GM23338 (cell line): ENCODE data around the gene EML3. TPM values are rescaled to one million over a fixed set of nuclear protein-coding genes. Genes with fewer than 3 reads are reported as not detected.
A peak's percentile ranks its signal among the peaks of the same experiment; 100 is the strongest.

Experiments
- ATAC-seq: fragments of 200-7000 bp; cut with Tn5 transposase; 3 replicates; pipeline ENCODE4 v1.9.1; 2020
- DNase-seq: peaks from one replicate; pipeline ENCODE4 v3.0.0-alpha.2; 2015; ENCODE audit warnings: low spot score
- H2AFZ ChIP-seq: fragments of 200-600 bp; sonication (generic); 2 replicates; pipeline ENCODE4 v1.8.0; 2016; ENCODE audit warnings: antibody characterized with exemption, mild to moderate bottlenecking, moderate library complexity
- H3F3A ChIP-seq: fragments of 200-600 bp; sonication (generic); replicated peaks from 2 replicates; pipeline ENCODE4 v1.8.0; 2017; ENCODE audit warnings: antibody characterized with exemption, mixed run types, low read depth
- H3K27ac ChIP-seq: fragments of 200-600 bp; sonication (generic); 2 replicates; pipeline ENCODE4 v1.6.1; 2016; ENCODE audit warnings: low read depth
- H3K27me3 ChIP-seq: fragments of 200-600 bp; sonication (generic); 2 replicates; pipeline ENCODE4 v1.8.0; 2016; ENCODE audit warnings: mild to moderate bottlenecking, mixed run types, moderate library complexity; ENCODE audit not compliant: insufficient read depth
- H3K36me3 ChIP-seq: fragments of 200-600 bp; sonication (generic); 2 replicates; pipeline ENCODE4 v1.8.0; 2016; ENCODE audit warnings: mild to moderate bottlenecking; ENCODE audit not compliant: insufficient read depth
- H3K4me1 ChIP-seq: fragments of 200-600 bp; sonication (generic); 2 replicates; pipeline ENCODE4 v1.8.0; 2016; ENCODE audit warnings: mild to moderate bottlenecking, moderate library complexity; ENCODE audit not compliant: insufficient read depth
- H3K4me2 ChIP-seq: fragments of 200-600 bp; sonication (generic); 2 replicates; pipeline ENCODE4 v1.7.1; 2017; ENCODE audit warnings: mixed run types
- H3K4me3 ChIP-seq: fragments of 200-600 bp; sonication (generic); 2 replicates; pipeline ENCODE4 v1.6.1; 2016; ENCODE audit warnings: mixed run types
- H3K79me2 ChIP-seq: fragments of 200-600 bp; sonication (generic); replicated peaks from 2 replicates; pipeline ENCODE4 v1.8.0; 2017; ENCODE audit warnings: mild to moderate bottlenecking; ENCODE audit not compliant: insufficient read depth
- H3K9me2 ChIP-seq: fragments of 200-600 bp; sonication (generic); 2 replicates; pipeline ENCODE4 v1.8.0; 2017; ENCODE audit not compliant: insufficient read depth
- H4K20me1 ChIP-seq: fragments of 200-600 bp; sonication (generic); replicated peaks from 2 replicates; pipeline ENCODE4 v1.8.0; 2017; ENCODE audit warnings: mild to moderate bottlenecking; ENCODE audit not compliant: insufficient read depth
- H3K27ac Mint-ChIP-seq: 2 replicates; pipeline ENCODE4 v1.8.0; 2020; ENCODE audit warnings: inconsistent platforms, mild to moderate bottlenecking, moderate library complexity, mixed read lengths
- H3K27me3 Mint-ChIP-seq: 3 replicates; pipeline ENCODE4 v1.8.0; 2022; ENCODE audit warnings: low read depth, mild to moderate bottlenecking, moderate library complexity, mixed read lengths, inconsistent platforms; ENCODE audit not compliant: insufficient read depth, poor library complexity
- H3K36me3 Mint-ChIP-seq: 3 replicates; pipeline ENCODE4 v1.8.0; 2021; ENCODE audit warnings: low read depth, mild to moderate bottlenecking, inconsistent platforms, moderate library complexity, mixed read lengths
- H3K4me1 Mint-ChIP-seq: 3 replicates; pipeline ENCODE4 v1.8.0; 2020; ENCODE audit warnings: mild to moderate bottlenecking, inconsistent platforms, mixed read lengths
- H3K4me3 Mint-ChIP-seq: 3 replicates; pipeline ENCODE4 v1.8.0; 2021; ENCODE audit warnings: moderate library complexity, mild to moderate bottlenecking, inconsistent platforms, mixed read lengths
- H3K9me3 Mint-ChIP-seq: 3 replicates; pipeline ENCODE4 v1.8.0; 2020; ENCODE audit warnings: moderate library complexity, mild to moderate bottlenecking, inconsistent platforms, mixed read lengths
- CREB1 ChIP-seq: fragments of 250-450 bp; sonication (Bioruptor Pico); IDR thresholded peaks from 2 replicates; pipeline ENCODE4 v1.5.0; 2020; ENCODE audit warnings: low read depth, mild to moderate bottlenecking, moderate library complexity
- CTCF ChIP-seq, 2 experiments: fragments of 200-600 bp in 1 of 2; sonication (generic) in 1 of 2; conservative IDR thresholded peaks; 2 replicates each; pipeline versions ENCODE4 v1.5.1 to v1.6.1; 2016 to 2017; ENCODE audit warnings: antibody characterized with exemption in 2 of 2, low read depth in 2 of 2, mild to moderate bottlenecking in 2 of 2, moderate library complexity in 1 of 2
- ETS1 ChIP-seq: IDR thresholded peaks from 2 replicates; pipeline ENCODE4 v1.6.1; 2016; ENCODE audit warnings: antibody characterized with exemption
- EZH2 ChIP-seq: fragments of 200-600 bp; sonication (generic); IDR thresholded peaks from one replicate; pipeline ENCODE4 v1.8.0; 2017; ENCODE audit warnings: antibody characterized with exemption, mild to moderate bottlenecking, low read depth; ENCODE audit not compliant: unreplicated experiment
- EZH2phosphoT487 ChIP-seq: fragments of 200-600 bp; sonication (generic); IDR thresholded peaks from one replicate; pipeline ENCODE4 v1.8.1; 2018; ENCODE audit warnings: antibody characterized with exemption; ENCODE audit not compliant: unreplicated experiment
- JUNB ChIP-seq: IDR thresholded peaks from one replicate; pipeline ENCODE4 v1.6.1; 2016; ENCODE audit warnings: antibody characterized with exemption; ENCODE audit not compliant: unreplicated experiment
- NANOG ChIP-seq: IDR thresholded peaks from 2 replicates; pipeline ENCODE4 v1.6.1; 2016; ENCODE audit warnings: antibody characterized with exemption, borderline replicate concordance
- POLR2AphosphoS5 ChIP-seq: IDR thresholded peaks from 2 replicates; pipeline ENCODE4 v1.6.1; 2016; ENCODE audit warnings: antibody characterized with exemption, low read depth
- REST ChIP-seq: IDR thresholded peaks from one replicate; pipeline ENCODE4 v1.6.1; 2018; ENCODE audit warnings: antibody characterized with exemption; ENCODE audit not compliant: unreplicated experiment
- STAT1 ChIP-seq: IDR thresholded peaks from one replicate; pipeline ENCODE4 v1.6.1; 2016; ENCODE audit warnings: antibody characterized with exemption; ENCODE audit not compliant: unreplicated experiment
- ZNF114 ChIP-seq: fragments of 250-450 bp; sonication (Bioruptor Pico); IDR thresholded peaks from 2 replicates; pipeline ENCODE4 v1.5.0; 2020; ENCODE audit warnings: mild to moderate bottlenecking, moderate library complexity
- ZNF331 ChIP-seq: fragments of 250-450 bp; sonication (Bioruptor Pico); IDR thresholded peaks from 2 replicates; pipeline ENCODE4 v1.5.0; 2020; ENCODE audit warnings: low read depth, mild to moderate bottlenecking, moderate library complexity
- ZNF462 ChIP-seq: fragments of 250-450 bp; sonication (Bioruptor Pico); IDR thresholded peaks from 2 replicates; pipeline ENCODE4 v1.5.0; 2020; ENCODE audit warnings: mild to moderate bottlenecking, moderate library complexity
- polyA plus RNA-seq: library from polyadenylated mRNA; unstranded; fragments of >200 nt; fragmentation: Nextera tagmentation; extraction: Ambion mirVana; gene quantifications from 2 replicates; pipeline ENCODE4 v1.2.1, GENCODE V29; 2016
- total RNA-seq: library from RNA; depleted of rRNA; stranded (reverse); fragments of >200 nt; shearing (Covaris generic); gene quantifications from 2 replicates; pipeline ENCODE4 v1.2.3, GENCODE V29; 2014

EML3 gene
- total and polyA plus RNA-seq, 2 experiments from 2014 or later: 15.4 to 17.1 TPM

GRCh38 chr11:62604460-62605120 lies 8.0 kb downstream of the EML3 start:
- Histone ChIP-seq H3K79me2 (peaks cover 14% of the 10 kb centered on the region), H3K4me1 (peaks cover 14% of the 10 kb centered on the region; the same call in 1 of the 2 replicates), H3K36me3 (no peaks in the 10 kb centered on the region), H3K27me3 (peaks cover 43% of the 10 kb centered on the region), H3K4me3 (no peak overlapping the region), H2AFZ (no peak overlapping the region), H4K20me1 (peaks cover 10% of the 10 kb centered on the region; the same call in 1 of the 2 replicates), H3K27ac (no peak overlapping the region), H3F3A (peaks cover 20% of the 10 kb centered on the region), H3K9me2 (no peaks in the 10 kb centered on the region), H3K4me2 (peak overlapping the region; percentile 43; the same call in 1 of the 2 replicates)
- ATAC-seq (peak; percentile 0; the same call in 1 of the 3 replicates), DNase-seq (peak; percentile 67)
- Mint-ChIP-seq H3K9me3 (no peaks in the 10 kb centered on the region; the same call in 2 of the 3 replicates), H3K4me3 (no peak overlapping the region), H3K27ac (no peak overlapping the region), H3K4me1 (peaks cover 55% of the 10 kb centered on the region), H3K36me3 (peaks cover 20% of the 10 kb centered on the region), H3K27me3 (peaks cover 30% of the 10 kb centered on the region)
- TF ChIP-seq ETS1 (no peak), JUNB (no peak), ZNF462 (CRISPR knock-in tag) (no peak), STAT1 (no peak), CREB1 (CRISPR knock-in tag) (no peak), CTCF (conservative IDR thresholded peaks at IDR 0.05; ENCODE audit: low read depth in 2 of 2) (no peak), EZH2 (no peak), ZNF114 (CRISPR knock-in tag) (no peak), ZNF331 (no peak), POLR2AphosphoS5 (no peak), NANOG (no peak), EZH2phosphoT487 (no peak), REST (no peak)
